DMS53 treated with DMSO at 0.1 percent for 48 hours (cell line): ENCODE data around the gene KMT2C.
"Not testable (repeated sequence)": the region's sequence is repeated elsewhere in the genome, so short reads cannot be mapped to it uniquely, and the experiment has no call there.

Source experiments
- DNase-seq: peaks from one replicate; lab custom pipeline; 2025; ENCODE audit not compliant: unreplicated experiment; lab: John Stamatoyannopoulos, UW

KMT2C gene

GRCh38 chr7:152219556-152219955 lies 216.2 kb downstream of the KMT2C start:
- not testable (repeated sequence) for DNase-seq

GRCh38 chr7:152208766-152209165 lies 227.0 kb downstream of the KMT2C start:
- not testable (repeated sequence) for DNase-seq

DNA sequence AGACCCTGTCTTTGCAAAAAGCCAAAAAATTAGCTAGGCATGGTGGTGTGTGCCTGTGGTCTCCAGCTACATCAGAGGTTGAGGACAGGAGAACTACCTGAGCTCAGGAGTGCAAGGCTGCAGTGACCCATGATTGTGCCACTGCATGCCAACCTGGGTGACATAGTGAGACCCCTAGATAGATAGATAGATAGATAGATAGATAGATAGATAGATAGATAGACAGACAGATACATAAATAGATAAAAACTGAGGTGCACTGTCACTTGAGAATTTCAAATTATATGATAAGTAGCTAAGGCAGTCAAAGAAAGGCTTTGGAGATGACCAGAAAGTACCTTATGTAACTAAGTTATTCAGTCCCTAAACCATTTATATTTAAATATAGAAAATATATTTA lies 231.4 kb downstream of the KMT2C start:
- not testable (repeated sequence) for DNase-seq

- no peak for DNase-seq
These were observed 232.7 kb downstream of the KMT2C start for GRCh38 chr7:152203095-152203494.

GRCh38 chr7:152202056-152202455 lies 233.7 kb downstream of the KMT2C start:
- no peak for DNase-seq

GRCh38 chr7:152200395-152200794 lies 235.4 kb downstream of the KMT2C start:
- DNase-seq, result no peak

- no peak for DNase-seq
These were observed 239.4 kb downstream of the KMT2C start for GRCh38 chr7:152196391-152196790.

DNA sequence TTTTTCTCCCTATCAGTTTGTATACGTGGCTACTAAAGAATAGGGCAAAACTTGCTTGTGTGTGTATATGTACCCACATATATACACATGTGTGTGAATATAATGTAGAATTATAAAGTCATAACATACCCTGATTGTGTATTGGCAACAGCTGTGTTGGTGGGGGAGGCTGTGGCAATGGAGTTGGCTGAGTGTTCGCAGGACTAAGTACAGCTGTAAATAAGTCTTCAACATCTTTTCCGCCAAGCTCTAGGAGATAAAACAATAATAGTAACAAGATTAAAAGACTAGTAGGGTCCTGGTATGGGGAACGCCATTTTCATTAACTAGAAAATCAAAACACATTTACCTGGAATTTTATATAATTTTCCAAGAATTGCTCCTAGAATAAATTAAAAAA lies 241.9 kb downstream of the KMT2C start:
- DNase-seq, result no peak

DNA sequence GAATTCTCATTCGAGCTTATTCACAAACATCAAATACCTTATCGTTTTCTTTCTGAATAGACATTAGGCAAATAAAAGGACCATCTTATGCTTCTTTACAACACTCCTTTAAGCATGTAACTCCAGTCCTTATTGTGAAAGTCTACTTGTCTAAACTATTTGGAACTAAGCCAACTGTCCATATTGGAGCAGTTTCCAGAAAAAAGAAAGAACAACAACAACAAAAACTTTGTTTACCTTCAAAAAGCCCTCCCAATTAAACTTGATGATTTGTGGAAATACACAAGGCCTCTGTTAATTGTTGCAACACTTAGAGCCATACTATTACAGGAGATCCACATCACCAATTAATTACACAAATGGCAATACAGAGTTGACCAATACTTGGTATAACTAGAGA lies 246.7 kb downstream of the KMT2C start:
- DNase-seq, result no peak

GRCh38 chr7:152185558-152185957 lies 250.2 kb downstream of the KMT2C start:
- no peak for DNase-seq

DNA sequence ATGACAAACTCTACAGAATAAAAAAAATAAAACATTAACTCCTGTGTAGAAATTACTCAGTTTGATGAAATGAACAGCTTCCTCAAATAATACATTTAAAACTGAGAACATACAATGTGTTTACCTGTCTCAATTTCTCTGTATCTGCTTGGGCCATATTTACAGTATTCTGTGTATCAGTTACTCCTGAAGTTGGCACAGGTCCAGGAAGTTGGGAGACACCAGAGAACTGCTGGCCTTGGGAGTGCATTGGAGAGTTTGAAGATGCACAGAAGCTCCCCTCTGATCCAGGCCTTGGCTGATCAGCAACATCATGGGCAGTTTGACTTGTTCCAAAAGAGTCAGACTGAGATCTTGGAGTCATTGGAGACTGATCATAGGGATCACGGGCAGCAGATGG lies 255.2 kb downstream of the KMT2C start:
- DNase-seq, result no peak

DNA sequence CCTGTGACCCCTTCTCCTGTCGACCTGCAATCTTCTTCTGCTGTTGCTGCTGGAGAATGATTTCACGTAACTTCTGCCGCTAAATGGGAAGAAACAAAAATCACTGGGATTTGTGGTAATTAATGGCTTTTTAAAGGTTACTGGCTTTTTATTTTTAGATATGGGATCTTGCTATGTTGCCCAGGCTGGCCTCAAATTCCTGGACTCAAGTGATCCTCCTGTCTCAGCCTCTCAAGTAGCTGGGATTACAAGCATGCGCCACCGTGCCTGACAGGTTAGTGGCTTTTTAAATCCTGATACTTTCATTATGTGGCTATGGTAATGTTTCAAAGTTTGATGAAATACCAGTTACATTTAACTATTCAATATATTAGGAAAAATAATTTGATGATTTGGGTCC lies 255.8 kb downstream of the KMT2C start:
- DNase-seq, result no peak

- no peak for DNase-seq
These were observed 257.3 kb downstream of the KMT2C start for GRCh38 chr7:152178405-152179058.

GRCh38 chr7:152177681-152178404 lies 258.0 kb downstream of the KMT2C start:
- no peak for DNase-seq

- no peak for DNase-seq
These were observed 259.0 kb downstream of the KMT2C start for GRCh38 chr7:152176797-152177196.

GRCh38 chr7:152173372-152174070 lies 262.3 kb downstream of the KMT2C start:
- no peak for DNase-seq

- no peak for DNase-seq
These were observed 273.5 kb downstream of the KMT2C start for GRCh38 chr7:152162287-152162686.

- DNase-seq, result no peak
These were observed 274.6 kb downstream of the KMT2C start for GRCh38 chr7:152161171-152161570.

DNA sequence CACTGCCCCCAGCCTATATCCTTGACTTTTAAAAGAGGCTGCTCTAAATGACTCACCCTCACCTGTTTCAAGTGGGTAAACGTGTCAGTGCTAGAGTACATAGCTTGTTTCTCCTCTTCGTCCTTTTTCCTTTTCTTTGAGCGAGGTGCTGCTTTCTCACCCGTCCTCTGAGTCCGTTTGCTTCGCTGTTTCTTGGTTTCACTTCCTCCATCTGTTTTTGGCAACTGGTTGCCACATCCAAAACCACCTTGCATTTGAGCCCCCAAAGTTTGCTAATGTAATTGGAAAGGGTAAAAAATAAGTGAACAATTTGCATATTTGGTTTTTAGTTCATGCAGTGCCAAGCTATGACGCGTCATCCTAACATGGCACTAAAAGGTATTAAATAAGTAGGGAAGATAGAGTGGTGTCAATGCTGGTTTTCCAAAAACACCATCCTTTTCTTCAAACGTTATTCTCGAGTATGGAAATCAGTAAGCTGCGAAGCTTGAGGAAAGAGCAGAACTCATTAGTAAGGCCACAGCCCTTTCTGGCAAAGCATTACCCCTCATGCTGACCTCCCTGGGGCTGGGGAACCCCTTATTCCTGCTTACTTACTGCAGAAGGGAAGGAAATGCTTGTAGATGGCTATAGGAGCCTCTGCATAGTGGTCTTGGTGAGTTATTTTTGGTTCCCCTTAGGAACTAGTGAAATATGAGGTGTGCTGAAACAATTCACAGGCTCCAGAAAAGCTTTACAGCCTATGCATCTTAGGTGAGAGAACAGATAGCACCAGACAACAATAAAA lies 276.8 kb downstream of the KMT2C start:
- DNase-seq, result peak; percentile 73

DNA sequence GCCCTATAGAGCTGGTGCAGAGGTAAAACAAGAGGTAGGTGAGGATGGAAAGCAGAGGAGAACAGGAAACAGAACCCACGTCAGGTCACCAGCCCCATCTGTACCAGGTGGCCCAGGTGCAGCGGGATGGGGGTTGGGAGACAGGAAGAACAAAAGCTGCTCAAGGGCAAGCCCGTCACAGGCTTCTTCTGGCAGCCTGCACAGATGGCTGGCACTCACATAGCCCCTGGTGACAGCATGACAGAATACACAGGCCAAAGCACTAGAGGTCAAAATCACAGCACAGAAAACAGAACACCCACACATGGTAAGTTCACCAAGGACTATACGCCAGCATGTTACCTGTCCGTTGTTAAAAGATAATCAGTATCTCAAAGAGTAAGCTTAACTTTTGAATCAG lies 283.5 kb downstream of the KMT2C start:
- no peak for DNase-seq

- no peak for DNase-seq
These were observed 286.4 kb downstream of the KMT2C start for GRCh38 chr7:152149363-152149762.
